ENCODE measurements around the gene ALDH1A2. TPM values are rescaled to one million over a fixed set of nuclear protein-coding genes. Genes with fewer than 3 reads are reported as not detected.

Gene ALDH1A2
- total and polyA plus RNA-seq, 4 donors, result 3.8 to 15.1 (median 8.0) TPM

GRCh38 chr15:57951328-57951932 is 114.1 kb downstream of the ALDH1A2 start:
- H3K9me3 ChIP-seq (ENCODE audit: control insufficient read depth, low read length), result no peaks in the 10 kb centered on the region
- intact Hi-C loops (cut with DNase I), result no loop called here
- no peak for ATAC-seq (ENCODE audit: low FRiP score)

DNA sequence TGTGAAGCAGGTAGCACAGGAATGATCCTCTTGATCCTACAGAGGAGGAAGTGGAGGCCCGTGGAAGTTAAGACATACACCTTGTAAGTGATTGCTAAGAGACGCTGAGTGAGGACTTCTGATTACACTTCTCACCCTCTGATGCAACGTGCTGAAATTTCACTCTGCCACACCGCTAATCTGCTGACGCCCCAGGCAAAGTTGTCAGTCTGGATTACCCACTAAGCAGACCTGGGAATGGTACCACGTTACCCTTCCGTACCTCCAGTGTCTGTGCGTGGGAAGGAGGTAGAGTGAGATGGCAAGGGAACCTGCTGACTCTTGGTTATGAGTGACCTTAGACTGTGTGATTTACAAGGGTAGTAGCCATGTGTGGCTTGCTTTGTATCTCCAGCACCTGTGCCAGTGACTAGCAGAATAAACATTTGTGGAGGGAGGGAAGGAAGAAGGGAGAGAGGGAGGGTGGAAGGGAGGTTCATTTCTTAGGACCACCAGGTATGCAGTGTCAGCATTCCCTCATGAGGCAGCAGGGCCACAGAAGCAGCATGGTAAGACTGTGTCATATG is 115.0 kb downstream of the ALDH1A2 start:
- Histone ChIP-seq H3K36me3 (ENCODE audit: control insufficient read depth in 1 of 2, insufficient read depth in 2 of 2, low read length in 1 of 2) (no peaks in the 10 kb centered on the region), H3K9me3 (ENCODE audit: control insufficient read depth, low read length) (no peaks in the 10 kb centered on the region), H3K4me1 (ENCODE audit: control insufficient read depth in 1 of 2, insufficient read depth in 2 of 2, low read length in 2 of 2) (no peaks in the 10 kb centered on the region), H3K4me3 (ENCODE audit: low read length in 2 of 2) (no peak overlapping the region), H3K27me3 (ENCODE audit: control insufficient read depth in 1 of 2, insufficient read depth in 2 of 2, low read length in 1 of 2) (no peaks in the 10 kb centered on the region), H3K27ac (ENCODE audit: low read depth in 1 of 2, low read length in 2 of 2) (no peak overlapping the region)
- ATAC-seq (ENCODE audit: low FRiP score) (no peak), DNase-seq (no peak)
- 96 to 97% methylated on average over 8 of the region's 8 CpGs for WGBS, 2 donors
- intact Hi-C loops (cut with DNase I), result no loop called here

More at GRCh38 chr15:57951328-57951932, 114.1 kb downstream of the ALDH1A2 start:
- no peak overlapping the region for H3K4me3 ChIP-seq (ENCODE audit: low read length in 2 of 2)
- no peaks in the 10 kb centered on the region for H3K4me1 ChIP-seq (ENCODE audit: control insufficient read depth in 1 of 2, insufficient read depth in 2 of 2, low read length in 2 of 2)
- H3K27ac ChIP-seq (ENCODE audit: low read depth in 1 of 2, low read length in 2 of 2), result no peak overlapping the region
- 93 to 94% methylated on average over 7 of the region's 7 CpGs for WGBS, 2 donors
- no peak for DNase-seq
- no peaks in the 10 kb centered on the region for H3K36me3 ChIP-seq (ENCODE audit: control insufficient read depth in 1 of 2, insufficient read depth in 2 of 2, low read length in 1 of 2)
- no peaks in the 10 kb centered on the region for H3K27me3 ChIP-seq (ENCODE audit: control insufficient read depth in 1 of 2, insufficient read depth in 2 of 2, low read length in 1 of 2)

GRCh38 chr15:57949374-57949943 is 116.1 kb downstream of the ALDH1A2 start:
- Histone ChIP-seq H3K4me1 (ENCODE audit: control insufficient read depth in 1 of 2, insufficient read depth in 2 of 2, low read length in 2 of 2) (no peaks in the 10 kb centered on the region), H3K9me3 (ENCODE audit: control insufficient read depth, low read length) (no peaks in the 10 kb centered on the region), H3K27ac (ENCODE audit: low read depth in 1 of 2, low read length in 2 of 2) (no peak overlapping the region), H3K27me3 (ENCODE audit: control insufficient read depth in 1 of 2, insufficient read depth in 2 of 2, low read length in 1 of 2) (no peaks in the 10 kb centered on the region), H3K36me3 (ENCODE audit: control insufficient read depth in 1 of 2, insufficient read depth in 2 of 2, low read length in 1 of 2) (no peaks in the 10 kb centered on the region), H3K4me3 (ENCODE audit: low read length in 2 of 2) (no peak overlapping the region)
- ATAC-seq (ENCODE audit: low FRiP score) (no peak), DNase-seq (no peak)
- intact Hi-C loops (cut with DNase I), result no loop called here
- WGBS, 2 donors, result 96 to 98% methylated on average over 3 of the region's 3 CpGs

DNA sequence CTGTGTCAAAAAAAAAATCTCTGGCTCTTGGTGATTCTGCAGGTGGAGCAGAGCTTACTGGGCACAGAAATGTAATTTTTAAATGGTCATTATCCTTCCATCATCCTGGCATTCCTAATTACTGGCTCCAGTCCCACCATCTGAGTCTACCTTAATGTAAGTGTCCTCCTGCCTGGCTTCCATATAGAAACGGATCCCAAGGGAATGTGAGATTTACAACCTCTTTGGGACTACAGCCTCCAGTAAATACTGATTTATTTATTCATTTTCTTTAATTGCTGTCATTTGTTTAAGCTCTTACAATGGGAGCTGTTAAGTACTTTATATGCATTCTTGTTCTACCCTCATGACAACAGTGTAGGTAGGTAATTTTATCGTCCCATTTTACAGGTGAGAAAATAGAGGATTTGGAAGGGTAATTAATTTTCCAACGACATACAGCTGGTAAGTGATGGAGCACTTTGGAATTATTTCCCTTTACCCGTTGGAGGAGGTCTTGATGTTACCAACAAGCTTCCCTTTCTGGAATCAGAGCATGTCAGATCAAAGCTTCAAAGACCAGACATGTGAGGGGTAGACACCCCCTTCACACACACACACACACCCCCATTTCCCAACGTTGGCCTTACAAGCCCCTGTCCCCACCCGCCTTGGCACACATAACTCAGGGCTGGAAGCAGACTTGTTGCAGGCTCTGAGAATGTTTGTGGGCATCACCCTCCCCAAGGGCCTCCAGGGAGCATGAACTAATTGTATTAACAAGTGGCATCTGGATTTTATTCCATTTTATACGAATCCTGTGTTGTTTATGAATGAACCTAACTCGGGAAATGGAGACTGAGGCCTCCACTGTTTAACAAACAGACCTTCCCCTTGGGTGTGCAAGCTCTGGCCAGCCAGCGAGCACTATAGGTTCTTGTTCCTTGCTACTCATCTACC is 116.9 kb downstream of the ALDH1A2 start:
- H3K27ac ChIP-seq (ENCODE audit: low read depth in 1 of 2, low read length in 2 of 2), result no peak overlapping the region
- 74 to 77% methylated on average over 9 of the region's 9 CpGs for WGBS, 2 donors
- no peaks in the 10 kb centered on the region for H3K4me1 ChIP-seq (ENCODE audit: control insufficient read depth in 1 of 2, insufficient read depth in 2 of 2, low read length in 2 of 2)
- intact Hi-C loops (cut with DNase I), result no loop called here
- no peaks in the 10 kb centered on the region for H3K9me3 ChIP-seq (ENCODE audit: control insufficient read depth, low read length)
- no peaks in the 10 kb centered on the region for H3K27me3 ChIP-seq (ENCODE audit: control insufficient read depth in 1 of 2, insufficient read depth in 2 of 2, low read length in 1 of 2)
- no peak overlapping the region for H3K4me3 ChIP-seq (ENCODE audit: low read length in 2 of 2)
- no peak for ATAC-seq (ENCODE audit: low FRiP score)
- no peaks in the 10 kb centered on the region for H3K36me3 ChIP-seq (ENCODE audit: control insufficient read depth in 1 of 2, insufficient read depth in 2 of 2, low read length in 1 of 2)
- no peak for DNase-seq

DNA sequence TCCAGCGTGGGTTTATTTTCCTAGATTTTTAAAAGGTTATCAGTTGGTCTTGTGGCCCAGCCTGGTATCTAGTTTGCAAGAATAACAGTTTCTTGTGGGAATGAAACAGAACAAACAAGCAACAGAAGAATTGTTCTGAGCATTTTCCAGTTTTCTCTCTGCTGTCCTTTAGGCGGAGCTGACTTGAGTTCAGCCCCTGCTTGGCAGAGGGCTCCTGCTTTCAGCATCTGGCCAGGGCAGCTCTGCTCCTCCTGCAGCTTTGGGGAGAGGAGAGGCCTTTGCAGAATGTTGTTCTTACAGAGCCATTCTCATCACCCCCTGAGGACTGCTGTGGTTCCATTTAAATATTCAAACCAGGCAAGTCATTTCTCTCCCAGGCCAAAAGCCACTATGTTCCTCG is 117.7 kb downstream of the ALDH1A2 start:
- intact Hi-C loops (cut with DNase I), result no loop called here

GRCh38 chr15:57947282-57947681 is 118.2 kb downstream of the ALDH1A2 start:
- no peak for DNase-seq
- Histone ChIP-seq H3K36me3 (ENCODE audit: control insufficient read depth in 1 of 2, insufficient read depth in 2 of 2, low read length in 1 of 2) (no peaks in the 10 kb centered on the region), H3K27ac (ENCODE audit: low read depth in 1 of 2, low read length in 2 of 2) (no peak overlapping the region), H3K9me3 (ENCODE audit: control insufficient read depth, low read length) (no peaks in the 10 kb centered on the region), H3K4me3 (ENCODE audit: low read length in 2 of 2) (no peak overlapping the region), H3K4me1 (ENCODE audit: control insufficient read depth in 1 of 2, insufficient read depth in 2 of 2, low read length in 2 of 2) (no peaks in the 10 kb centered on the region), H3K27me3 (ENCODE audit: control insufficient read depth in 1 of 2, insufficient read depth in 2 of 2, low read length in 1 of 2) (no peaks in the 10 kb centered on the region)
- no peak for ATAC-seq (ENCODE audit: low FRiP score)
- WGBS, 2 donors, result 21 to 42% methylated on average over 4 of the region's 4 CpGs
- intact Hi-C loops (cut with DNase I), result no loop called here

More for the DNA sequence above, 117.7 kb downstream of the ALDH1A2 start:
- WGBS, 2 donors, result 5 to 14% methylated on average over 3 of the region's 3 CpGs
- Histone ChIP-seq H3K27me3 (ENCODE audit: control insufficient read depth in 1 of 2, insufficient read depth in 2 of 2, low read length in 1 of 2) (no peaks in the 10 kb centered on the region), H3K27ac (ENCODE audit: low read depth in 1 of 2, low read length in 2 of 2) (no peak overlapping the region), H3K4me1 (ENCODE audit: control insufficient read depth in 1 of 2, insufficient read depth in 2 of 2, low read length in 2 of 2) (no peaks in the 10 kb centered on the region), H3K4me3 (ENCODE audit: low read length in 2 of 2) (no peak overlapping the region), H3K9me3 (ENCODE audit: control insufficient read depth, low read length) (no peaks in the 10 kb centered on the region), H3K36me3 (ENCODE audit: control insufficient read depth in 1 of 2, insufficient read depth in 2 of 2, low read length in 1 of 2) (no peaks in the 10 kb centered on the region)
- peak in 1 of 2 donors; percentile 54 for DNase-seq
- ATAC-seq (ENCODE audit: low FRiP score), result peak; percentile 69

DNA sequence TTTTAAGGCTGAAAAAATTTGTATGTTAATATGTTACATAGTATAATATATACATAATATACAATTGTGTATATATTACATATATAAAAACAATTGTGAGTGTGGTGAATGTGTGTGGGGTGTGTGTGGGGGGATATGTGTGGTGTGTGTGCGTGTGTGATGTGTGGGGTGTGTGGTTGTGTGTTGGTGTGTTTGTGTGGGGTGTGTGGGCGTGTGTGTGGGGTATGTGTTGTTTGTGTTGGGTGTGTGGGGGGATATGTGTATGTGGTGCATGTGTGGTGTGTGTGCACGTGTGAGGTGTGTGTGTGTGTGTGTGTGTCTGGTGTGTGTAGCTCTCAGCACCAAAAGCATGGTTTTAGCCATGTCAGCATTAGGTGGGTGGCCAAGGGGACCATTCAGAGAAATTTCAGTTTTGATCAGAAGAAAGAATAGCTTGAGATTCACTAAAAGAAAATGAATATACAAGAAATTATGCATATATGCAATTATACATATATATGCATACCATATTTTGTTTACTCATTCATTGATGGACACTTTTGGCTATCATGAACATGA is 118.9 kb downstream of the ALDH1A2 start:
- H3K36me3 ChIP-seq (ENCODE audit: control insufficient read depth in 1 of 2, insufficient read depth in 2 of 2, low read length in 1 of 2), result no peaks in the 10 kb centered on the region
- no peak overlapping the region for H3K4me3 ChIP-seq (ENCODE audit: low read length in 2 of 2)
- 94 to 95% methylated on average over 3 of the region's 3 CpGs for WGBS, 2 donors
- intact Hi-C loops (cut with DNase I), result no loop called here
- DNase-seq, result no peak
- no peak overlapping the region for H3K27ac ChIP-seq (ENCODE audit: low read depth in 1 of 2, low read length in 2 of 2)
- H3K27me3 ChIP-seq (ENCODE audit: control insufficient read depth in 1 of 2, insufficient read depth in 2 of 2, low read length in 1 of 2), result no peaks in the 10 kb centered on the region
- no peaks in the 10 kb centered on the region for H3K4me1 ChIP-seq (ENCODE audit: control insufficient read depth in 1 of 2, insufficient read depth in 2 of 2, low read length in 2 of 2)
- no peak for ATAC-seq (ENCODE audit: low FRiP score)
- no peaks in the 10 kb centered on the region for H3K9me3 ChIP-seq (ENCODE audit: control insufficient read depth, low read length)

DNA sequence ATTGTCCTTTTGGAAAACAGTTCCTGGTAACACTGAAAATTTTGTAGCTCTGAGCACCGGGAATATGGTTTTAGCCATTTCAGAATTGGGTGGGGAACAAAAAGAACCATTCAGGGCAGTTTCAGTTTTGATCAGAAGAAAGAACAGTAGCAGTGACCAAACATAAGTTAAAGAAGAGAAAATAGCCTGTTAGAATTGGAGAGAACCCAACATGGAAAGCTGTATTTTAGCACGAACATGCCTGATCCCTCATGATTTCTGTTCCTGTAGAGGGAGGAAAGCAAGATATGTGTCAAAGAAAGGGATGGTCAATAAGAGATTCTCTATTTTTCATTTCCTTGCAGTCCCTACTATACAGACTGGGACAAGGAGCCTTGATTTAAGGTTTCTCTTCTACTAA is 119.9 kb downstream of the ALDH1A2 start:
- WGBS, 2 donors, result 91 to 94% methylated on average over 2 of the region's 2 CpGs
- intact Hi-C loops (cut with DNase I), result no loop called here
- Histone ChIP-seq H3K9me3 (ENCODE audit: control insufficient read depth, low read length) (no peaks in the 10 kb centered on the region), H3K4me1 (ENCODE audit: control insufficient read depth in 1 of 2, insufficient read depth in 2 of 2, low read length in 2 of 2) (no peaks in the 10 kb centered on the region), H3K27ac (ENCODE audit: low read depth in 1 of 2, low read length in 2 of 2) (no peak overlapping the region), H3K4me3 (ENCODE audit: low read length in 2 of 2) (no peak overlapping the region), H3K27me3 (ENCODE audit: control insufficient read depth in 1 of 2, insufficient read depth in 2 of 2, low read length in 1 of 2) (no peaks in the 10 kb centered on the region), H3K36me3 (ENCODE audit: control insufficient read depth in 1 of 2, insufficient read depth in 2 of 2, low read length in 1 of 2) (no peaks in the 10 kb centered on the region)
- no peak for ATAC-seq (ENCODE audit: low FRiP score)
- no peak for DNase-seq
